Endodermal cell (in vitro differentiated cells): Measurements from ENCODE around the gene OSBPL6. TPM values are rescaled to one million over a fixed set of nuclear protein-coding genes. Genes with fewer than 3 reads are reported as not detected.

Experiments
- DNase-seq: peaks from one replicate; pipeline ENCODE4 v3.0.0-alpha.2; 2017
- H3K27ac ChIP-seq: 2 replicates; pipeline ENCODE4 v1.5.1; 2013; ENCODE audit warnings: mild to moderate bottlenecking, low read depth, low read length, moderate library complexity
- H3K27me3 ChIP-seq: 2 replicates; pipeline ENCODE4 v1.6.1; 2013; ENCODE audit warnings: mild to moderate bottlenecking, low read length, moderate library complexity; ENCODE audit not compliant: insufficient read depth, control insufficient read depth, poor library complexity, severe bottlenecking
- H3K36me3 ChIP-seq: 2 replicates; pipeline ENCODE4 v1.7.0; 2013; ENCODE audit warnings: mild to moderate bottlenecking, low read length, moderate library complexity; ENCODE audit not compliant: control insufficient read depth, insufficient read depth
- H3K4me1 ChIP-seq: one replicate; pipeline ENCODE4 v1.7.0; 2013; ENCODE audit warnings: low read length; ENCODE audit not compliant: control insufficient read depth, insufficient read depth
- H3K4me3 ChIP-seq: 2 replicates; pipeline ENCODE4 v1.5.1; 2013; ENCODE audit warnings: mild to moderate bottlenecking, low read length, moderate library complexity
- H3K9ac ChIP-seq: 2 replicates; pipeline ENCODE4 v1.6.1; 2013; ENCODE audit warnings: mild to moderate bottlenecking, low read length, moderate library complexity; ENCODE audit not compliant: poor library complexity, severe bottlenecking; ENCODE audit errors: extremely low read depth
- H3K9me3 ChIP-seq: 2 replicates; pipeline ENCODE4 v1.6.1; 2013; ENCODE audit warnings: mild to moderate bottlenecking, low read length, moderate library complexity; ENCODE audit not compliant: control insufficient read depth
- H3K27ac Mint-ChIP-seq: 2 replicates; pipeline ENCODE4 v1.8.0; 2020; ENCODE audit warnings: mixed read lengths
- H3K27me3 Mint-ChIP-seq: 2 replicates; pipeline ENCODE4 v1.8.0; 2021; ENCODE audit warnings: mild to moderate bottlenecking, mixed read lengths; ENCODE audit not compliant: insufficient read depth
- H3K36me3 Mint-ChIP-seq: 2 replicates; pipeline ENCODE4 v1.8.0; 2020; ENCODE audit warnings: low read depth, mixed read lengths
- H3K4me1 Mint-ChIP-seq: 2 replicates; pipeline ENCODE4 v1.8.0; 2020; ENCODE audit warnings: mixed read lengths
- H3K4me3 Mint-ChIP-seq: 2 replicates; pipeline ENCODE4 v1.8.0; 2020; ENCODE audit warnings: mild to moderate bottlenecking, moderate library complexity, mixed read lengths
- H3K9me3 Mint-ChIP-seq: 2 replicates; pipeline ENCODE4 v1.8.0; 2020; ENCODE audit warnings: mild to moderate bottlenecking, mixed read lengths
- CTCF ChIP-seq: fragments of 200-600 bp; sonication (generic); conservative IDR thresholded peaks from 2 replicates; pipeline ENCODE4 v1.5.0; 2021; ENCODE audit warnings: antibody characterized with exemption, mild to moderate bottlenecking
- WGBS, 2 experiments: methylation state at CpG; one replicate each; pipeline versions ENCODE4 v1.1.5 to v1.1.7; 2013; ENCODE audit warnings: missing lambda C conversion rate in 2 of 2, mixed read lengths in 1 of 2; ENCODE audit not compliant: insufficient coverage in 1 of 2, insufficient read length in 1 of 2; 5-methylcytosine and 5-hydroxymethylcytosine counted together
- total RNA-seq, 2 donors: library from RNA; stranded (reverse); fragmentation: NEBNext Ultra II Directional in 1 of 2; extraction: Animal tissue kit (Norgen Biotek cat#: 25700) in 1 of 2; gene quantifications; 2 replicates in 1 of 2; 3 replicates in 1 of 2; pipeline ENCODE4 v1.2.1, GENCODE V29; 2021

OSBPL6 gene
- total RNA-seq, 2 donors from 2014 or later = 3.4 to 3.6 TPM

DNA sequence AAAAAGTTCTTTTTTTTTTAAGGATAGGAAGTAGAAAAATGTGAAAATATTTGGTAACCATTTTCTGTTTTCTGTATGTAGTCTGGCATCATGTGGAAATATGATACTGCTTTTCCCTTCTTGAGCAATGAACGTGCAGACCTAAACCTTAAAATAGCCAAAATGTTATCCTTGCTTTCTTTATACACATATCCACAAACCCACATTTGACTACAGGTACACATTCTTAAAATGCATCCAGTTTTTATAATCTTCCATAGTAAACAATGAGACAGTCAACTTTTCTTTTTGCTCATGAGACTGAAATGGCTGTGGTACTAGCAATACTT is 90.9 kb downstream of the OSBPL6 start:
- H3K4me1 ChIP-seq = no peaks in the 10 kb centered on the region
- no peaks in the 10 kb centered on the region for H3K27me3 ChIP-seq
- no peaks in the 10 kb centered on the region for H3K27me3 Mint-ChIP-seq
- no peak for TF ChIP-seq CTCF
- no peak overlapping the region for H3K27ac ChIP-seq
- H3K36me3 ChIP-seq = peaks cover 4% of the 10 kb centered on the region
- no peak overlapping the region for H3K9ac ChIP-seq
- 94 to 100% methylated on average over 1 of the region's 1 CpG for WGBS, 2 experiments
- no peak overlapping the region for H3K4me3 Mint-ChIP-seq
- H3K27ac Mint-ChIP-seq = no peak overlapping the region
- H3K4me3 ChIP-seq = no peak overlapping the region
- H3K9me3 ChIP-seq = peaks cover 6% of the 10 kb centered on the region
- H3K4me1 Mint-ChIP-seq = peaks cover 4% of the 10 kb centered on the region
- H3K9me3 Mint-ChIP-seq = peaks cover 6% of the 10 kb centered on the region
- peaks cover 10% of the 10 kb centered on the region for H3K36me3 Mint-ChIP-seq
- no peak for DNase-seq

DNA sequence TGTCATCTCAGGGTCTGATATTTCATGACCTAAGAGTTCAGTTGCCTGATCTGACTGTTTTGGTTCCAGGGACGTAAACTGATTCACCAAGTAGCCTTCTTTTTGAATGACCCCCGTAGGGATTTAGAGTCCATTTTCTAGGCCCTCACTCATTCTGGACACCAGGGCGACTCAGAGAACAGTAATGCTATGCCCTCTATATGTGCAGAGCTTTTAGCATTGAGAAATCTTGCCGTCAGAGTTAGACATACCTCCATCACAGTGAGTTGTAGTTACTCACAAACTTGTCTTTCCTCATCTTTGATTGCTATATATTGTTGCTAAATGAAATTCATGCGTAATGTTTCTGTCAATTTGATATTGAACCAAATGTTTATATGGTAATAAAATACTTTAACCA is 92.3 kb downstream of the OSBPL6 start:
- H3K36me3 Mint-ChIP-seq = peaks cover 12% of the 10 kb centered on the region

GRCh38 chr2:178287652-178288344 is 93.5 kb downstream of the OSBPL6 start:
- peaks cover 16% of the 10 kb centered on the region for H3K9me3 ChIP-seq
- Mint-ChIP-seq H3K4me3 (no peak overlapping the region), H3K27ac (no peak overlapping the region), H3K4me1 (no peaks in the 10 kb centered on the region), H3K27me3 (no peaks in the 10 kb centered on the region), H3K9me3 (peaks cover 12% of the 10 kb centered on the region), H3K36me3 (peaks cover 12% of the 10 kb centered on the region)
- no peak overlapping the region for H3K27ac ChIP-seq
- no peaks in the 10 kb centered on the region for H3K4me1 ChIP-seq
- DNase-seq = no peak
- TF ChIP-seq CTCF = no peak
- no peaks in the 10 kb centered on the region for H3K27me3 ChIP-seq
- no peak overlapping the region for H3K4me3 ChIP-seq
- H3K36me3 ChIP-seq = peaks cover 4% of the 10 kb centered on the region
- H3K9ac ChIP-seq = no peak overlapping the region
- WGBS, 2 experiments = 89 to 100% methylated on average over 1 to 3 of the region's 3 CpGs

More for the DNA sequence above, 92.3 kb downstream of the OSBPL6 start:
- no peak for TF ChIP-seq CTCF
- no peaks in the 10 kb centered on the region for H3K4me1 ChIP-seq
- no peak overlapping the region for H3K4me3 Mint-ChIP-seq
- no peak overlapping the region for H3K27ac Mint-ChIP-seq
- H3K9me3 Mint-ChIP-seq = peaks cover 12% of the 10 kb centered on the region
- peaks cover 4% of the 10 kb centered on the region for H3K36me3 ChIP-seq
- peaks cover 4% of the 10 kb centered on the region for H3K4me1 Mint-ChIP-seq
- H3K9me3 ChIP-seq = peaks cover 16% of the 10 kb centered on the region
- no peaks in the 10 kb centered on the region for H3K27me3 Mint-ChIP-seq
- H3K27me3 ChIP-seq = no peaks in the 10 kb centered on the region
- no peak overlapping the region for H3K9ac ChIP-seq
- H3K4me3 ChIP-seq = no peak overlapping the region
- no peak for DNase-seq
- H3K27ac ChIP-seq = no peak overlapping the region
- WGBS, 2 experiments = 77 to 92% methylated on average over 4 to 5 of the region's 5 CpGs
